H1 (cell line): ENCODE data around the gene ITPRIPL2. TPM values are rescaled to one million over a fixed set of nuclear protein-coding genes. Genes with fewer than 3 reads are reported as not detected.

ENCODE experiments used
- CTCF ChIA-PET: fragments of 300-600 bp; sonication (Branson Sonifier 250); formaldehyde crosslinking; loops from one replicate; lab custom pipeline; 2021; ENCODE audit not compliant: partially characterized antibody; lab: Charles Lee
- POLR2A ChIA-PET: fragments of 300-600 bp; sonication (Branson Sonifier 250); formaldehyde crosslinking; loops from one replicate; lab custom pipeline; 2021; ENCODE audit warnings: inconsistent platforms; ENCODE audit not compliant: partially characterized antibody; lab: Charles Lee
- DNase-seq, 2 experiments: peaks; one replicate each; pipeline versions ENCODE4 v3.0.0 to v3.0.0-alpha.2; 2010 to 2022; ENCODE audit warnings: low spot score in 2 of 2, low read depth in 1 of 2, mixed read lengths in 1 of 2
- FAIRE-seq: peaks from 2 replicates; lab custom pipeline; 2011; peaks lifted over from hg19 to GRCh38; lab: Jason Lieb, UNC
- H2AFZ ChIP-seq: 2 replicates; pipeline ENCODE4 v1.8.1; 2012; ENCODE audit warnings: low read length, inconsistent platforms
- H2AK5ac ChIP-seq: 2 replicates; pipeline ENCODE4 v1.6.1; 2013; ENCODE audit warnings: low read depth, low read length
- H2BK120ac ChIP-seq: replicated peaks from 2 replicates; pipeline ENCODE3; 2013; ENCODE audit warnings: low read depth, low read length, inconsistent platforms
- H2BK12ac ChIP-seq: 2 replicates; pipeline ENCODE4 v1.6.1; 2013; ENCODE audit warnings: low read depth, low read length
- H2BK15ac ChIP-seq: 2 replicates; pipeline ENCODE4 v1.6.1; 2013; ENCODE audit warnings: low read length
- H2BK20ac ChIP-seq: 2 replicates; pipeline ENCODE4 v1.6.1; 2013; ENCODE audit warnings: low read length
- H2BK5ac ChIP-seq: 2 replicates; pipeline ENCODE4 v1.6.1; 2013; ENCODE audit warnings: low read depth, low read length
- H3K14ac ChIP-seq: 2 replicates; pipeline ENCODE4 v1.6.1; 2013; ENCODE audit warnings: inconsistent platforms; ENCODE audit not compliant: insufficient read length
- H3K18ac ChIP-seq: 2 replicates; pipeline ENCODE4 v1.6.1; 2013; ENCODE audit warnings: low read length; ENCODE audit errors: extremely low read depth
- H3K23ac ChIP-seq: 2 replicates; pipeline ENCODE4 v1.6.1; 2013; ENCODE audit warnings: inconsistent platforms; ENCODE audit not compliant: insufficient read length
- H3K23me2 ChIP-seq: 2 replicates; pipeline ENCODE4 v1.6.1; 2013; ENCODE audit warnings: low read depth, low read length
- H3K27ac ChIP-seq: 2 replicates; pipeline ENCODE4 v1.6.1; 2011; ENCODE audit warnings: low read depth, low read length, inconsistent platforms
- H3K27me3 ChIP-seq, 4 experiments: replicated peaks in 1 of 4; 1 replicate in 1 of 4; 2 replicates in 3 of 4; pipeline versions ENCODE4 v1.6.1 to v1.8.1; 2011 to 2013; ENCODE audit warnings: low read length in 3 of 4, mild to moderate bottlenecking in 3 of 4, inconsistent platforms in 2 of 4, mixed read lengths in 2 of 4, moderate library complexity in 1 of 4; ENCODE audit not compliant: control insufficient read depth in 3 of 4, insufficient read depth in 3 of 4; ENCODE audit errors: extremely low read depth in 1 of 4
- H3K36me3 ChIP-seq, 4 experiments: 2 replicates each; pipeline versions ENCODE4 v1.6.1 to v1.8.1; 2011 to 2013; ENCODE audit warnings: mild to moderate bottlenecking in 4 of 4, low read length in 3 of 4, moderate library complexity in 2 of 4, control low read depth in 1 of 4, inconsistent platforms in 1 of 4; ENCODE audit not compliant: insufficient read depth in 4 of 4, control insufficient read depth in 2 of 4
- H3K4ac ChIP-seq: replicated peaks from 2 replicates; pipeline ENCODE3; 2013; ENCODE audit warnings: low read length, low read depth, mixed read lengths, inconsistent platforms; ENCODE audit not compliant: insufficient read length
- H3K4me1 ChIP-seq, 4 experiments: replicated peaks in 1 of 4; 1 replicate in 1 of 4; 2 replicates in 3 of 4; pipeline versions ENCODE4 v1.6.1 to v1.8.1; 2011 to 2013; ENCODE audit warnings: low read length in 3 of 4, inconsistent platforms in 2 of 4, mixed read lengths in 1 of 4; ENCODE audit not compliant: insufficient read depth in 4 of 4, control insufficient read depth in 3 of 4
- H3K4me2 ChIP-seq, 2 experiments: 2 replicates each; pipeline versions ENCODE4 v1.6.1 to v1.8.1; 2011 to 2013; ENCODE audit warnings: low read depth in 2 of 2, low read length in 2 of 2, control low read depth in 1 of 2, inconsistent platforms in 1 of 2, mild to moderate bottlenecking in 1 of 2; ENCODE audit not compliant: insufficient read depth in 1 of 2
- H3K4me3 ChIP-seq, 4 experiments: fragments of 200-600, 300-600 bp in 1 of 4; sonication (generic), shearing (Covaris generic), sonication (Bioruptor Twin) in 1 of 4; 2 replicates each; pipeline versions ENCODE4 v1.5.1 to v1.8.1; 2011 to 2016; ENCODE audit warnings: low read length in 4 of 4, low read depth in 3 of 4, control low read depth in 2 of 4, inconsistent platforms in 2 of 4, mild to moderate bottlenecking in 2 of 4, mixed read lengths in 1 of 4, moderate library complexity in 1 of 4; ENCODE audit not compliant: insufficient read depth in 2 of 4; ENCODE audit errors: extremely low read depth in 1 of 4
- H3K56ac ChIP-seq: replicated peaks from 2 replicates; pipeline ENCODE3; 2013; ENCODE audit warnings: low read depth, mild to moderate bottlenecking, mixed read lengths, low read length, inconsistent platforms; ENCODE audit not compliant: insufficient read length
- H3K79me1 ChIP-seq: 2 replicates; pipeline ENCODE4 v1.6.1; 2013; ENCODE audit warnings: low read depth, low read length, control low read depth
- H3K79me2 ChIP-seq, 2 experiments: 2 replicates each; pipeline versions ENCODE4 v1.6.1 to v1.8.1; 2012 to 2013; ENCODE audit warnings: low read length in 2 of 2, mild to moderate bottlenecking in 2 of 2, inconsistent platforms in 1 of 2; ENCODE audit not compliant: insufficient read depth in 2 of 2, control insufficient read depth in 1 of 2
- H3K9ac ChIP-seq, 4 experiments: replicated peaks in 1 of 4; 1 replicate in 1 of 4; 2 replicates in 3 of 4; pipeline versions ENCODE4 v1.6.1 to v1.8.1; 2011 to 2013; ENCODE audit warnings: low read depth in 3 of 4, low read length in 3 of 4, control low read depth in 2 of 4, mild to moderate bottlenecking in 2 of 4, moderate library complexity in 2 of 4, inconsistent platforms in 1 of 4; ENCODE audit errors: extremely low read depth in 1 of 4
- H3K9me3 ChIP-seq, 2 experiments: 2 replicates each; pipeline versions ENCODE4 v1.6.1 to v1.8.1; 2012 to 2013; ENCODE audit warnings: mild to moderate bottlenecking in 2 of 2, moderate library complexity in 2 of 2, control low read depth in 1 of 2, inconsistent platforms in 1 of 2, low read depth in 1 of 2, low read length in 1 of 2, mixed read lengths in 1 of 2; ENCODE audit not compliant: insufficient read depth in 2 of 2
- H4K20me1 ChIP-seq, 2 experiments: replicated peaks in 1 of 2; 2 replicates each; pipeline versions ENCODE3 to v1.8.1; 2011 to 2013; ENCODE audit warnings: inconsistent platforms in 2 of 2, low read length in 2 of 2, mild to moderate bottlenecking in 1 of 2; ENCODE audit not compliant: insufficient read depth in 2 of 2, control insufficient read depth in 1 of 2
- H4K5ac ChIP-seq: 2 replicates; pipeline ENCODE4 v1.6.1; 2013; ENCODE audit warnings: low read length, low read depth, mixed read lengths, inconsistent platforms; ENCODE audit not compliant: insufficient read length
- H4K8ac ChIP-seq: 2 replicates; pipeline ENCODE4 v1.8.0; 2013; ENCODE audit warnings: mild to moderate bottlenecking, moderate library complexity, low read length, inconsistent platforms; ENCODE audit not compliant: insufficient read depth; ENCODE audit errors: extremely low read depth
- H4K91ac ChIP-seq: replicated peaks from 2 replicates; pipeline ENCODE3; 2013; ENCODE audit warnings: low read length, mixed read lengths, inconsistent platforms; ENCODE audit not compliant: insufficient read length
- CBX5 ChIP-seq: fragments of 300-800, 300-1000 bp; sonication (generic); IDR thresholded peaks from 2 replicates; pipeline ENCODE4 v1.7.1; 2016; ENCODE audit warnings: antibody characterized with exemption, low read length, low read depth
- CTCF ChIP-seq, 3 experiments: IDR thresholded peaks; 1 replicate in 2 of 3; 2 replicates in 1 of 3; pipeline versions ENCODE4 v1.5.1 to v1.6.1; 2011; ENCODE audit warnings: low read length in 3 of 3, mild to moderate bottlenecking in 3 of 3, inconsistent platforms in 2 of 3, low read depth in 1 of 3, moderate library complexity in 1 of 3; ENCODE audit not compliant: insufficient read depth in 1 of 3; ENCODE audit errors: control extremely low read depth in 1 of 3
- GABPA ChIP-seq: IDR thresholded peaks from 2 replicates; pipeline ENCODE4 v1.6.1; 2011; ENCODE audit warnings: mild to moderate bottlenecking, low read length, moderate library complexity, borderline replicate concordance; ENCODE audit not compliant: insufficient read depth
- HDAC2 ChIP-seq, 2 experiments: fragments of 300-600 bp in 1 of 2; sonication (generic) in 1 of 2; IDR thresholded peaks; 2 replicates each; pipeline ENCODE4 v1.6.1; 2011 to 2012; ENCODE audit warnings: low read depth in 2 of 2, low read length in 2 of 2, mild to moderate bottlenecking in 2 of 2, moderate library complexity in 2 of 2, borderline replicate concordance in 1 of 2, inconsistent platforms in 1 of 2
- HDAC6 ChIP-seq: IDR thresholded peaks from one replicate; pipeline ENCODE4 v1.7.1; 2012; ENCODE audit warnings: low read depth, mild to moderate bottlenecking, inconsistent platforms, low read length, moderate library complexity
- RAD21 ChIP-seq, 2 experiments: IDR thresholded peaks in 1 of 2; conservative IDR thresholded peaks in 1 of 2; 2 replicates each; pipeline ENCODE4 v1.6.1; 2011; ENCODE audit warnings: low read depth in 2 of 2, low read length in 2 of 2, improper control_type of control experiment in 1 of 2, inconsistent platforms in 1 of 2, mild to moderate bottlenecking in 1 of 2, moderate library complexity in 1 of 2
- SAP30 ChIP-seq: fragments of 300-600 bp; sonication (generic); IDR thresholded peaks from 2 replicates; pipeline ENCODE4 v1.7.1; 2012; ENCODE audit warnings: low read length, moderate library complexity, mild to moderate bottlenecking, inconsistent platforms; ENCODE audit not compliant: insufficient read depth, insufficient replicate concordance
- SP2 ChIP-seq: IDR thresholded peaks from 2 replicates; pipeline ENCODE4 v1.6.1; 2012; ENCODE audit warnings: mild to moderate bottlenecking, low read length, inconsistent platforms
- SRF ChIP-seq: IDR thresholded peaks from 2 replicates; pipeline ENCODE4 v1.6.1; 2011; ENCODE audit warnings: mild to moderate bottlenecking, low read depth, low read length, moderate library complexity
- TAF7 ChIP-seq: optimal IDR thresholded peaks from 2 replicates; pipeline ENCODE3; 2011; ENCODE audit warnings: low read depth, mild to moderate bottlenecking, inconsistent platforms, low read length, moderate library complexity, borderline replicate concordance
- WGBS, 2 experiments: shearing (Covaris generic) in 1 of 2; methylation state at CpG; one replicate each; pipeline versions ENCODE4 v1.1.6 to v1.1.7; 2013 to 2015; ENCODE audit warnings: low lambda C conversion rate in 2 of 2, mixed read lengths in 2 of 2, inconsistent platforms in 1 of 2, low coverage in 1 of 2, missing lambda C conversion rate in 1 of 2; ENCODE audit not compliant: insufficient replicate concordance in 2 of 2, insufficient coverage in 1 of 2, insufficient read length in 1 of 2; ENCODE audit errors: extremely low coverage in 1 of 2, missing lambda C conversion rate in 1 of 2; 5-methylcytosine and 5-hydroxymethylcytosine counted together
- polyA plus RNA-seq, 7 experiments: library from polyadenylated mRNA; depleted of rRNA in 3 of 7; stranded (reverse) in 5 of 7; unstranded in 2 of 7; fragments of >200 nt in 5 of 7; fragments of 200-250 nt in 2 of 7; gene quantifications; 1 replicate in 5 of 7; 2 replicates in 1 of 7; 4 replicates in 1 of 7; pipeline versions ENCODE4 v1.2.1 to v1.2.3, GENCODE V29; 2011 to 2013; ENCODE audit warnings: missing spikeins in 2 of 7, mixed read lengths in 2 of 7
- total RNA-seq: library from RNA; stranded (reverse); fragmentation: NEBNext Ultra II Directional; extraction: Animal tissue kit (Norgen Biotek cat#: 25700); gene quantifications from 2 replicates; pipeline ENCODE4 v1.2.1, GENCODE V29; 2021

The ITPRIPL2 gene
- total and polyA plus RNA-seq, 2 of the 8 experiments (the other 6 are each of a cell fraction or from before 2014, with no cell fraction given), result 1.1 to 3.4 TPM

- H2BK12ac ChIP-seq, result no peak overlapping the region
- H3K36me3 ChIP-seq, result no peaks in the 10 kb centered on the region
- H2BK20ac ChIP-seq, result no peak overlapping the region
- H2AFZ ChIP-seq, result no peak overlapping the region
- no peak overlapping the region for H3K56ac ChIP-seq
- H3K27me3 ChIP-seq, result no peaks in the 10 kb centered on the region
- H4K5ac ChIP-seq, result no peak overlapping the region
- H3K4me3 ChIP-seq, result no peak overlapping the region
- no peak overlapping the region for H3K4me2 ChIP-seq
- no peaks in the 10 kb centered on the region for H3K79me1 ChIP-seq
- H3K4ac ChIP-seq, result no peak overlapping the region
- H3K79me2 ChIP-seq, result no peaks in the 10 kb centered on the region
- no peak overlapping the region for H2BK5ac ChIP-seq
- no peak overlapping the region for H3K27ac ChIP-seq
- H4K8ac ChIP-seq, result no peak overlapping the region
- no peak overlapping the region for H2AK5ac ChIP-seq
- DNase-seq (no peak), FAIRE-seq (no peak)
- WGBS, 2 experiments, result 94% methylated on average over 6 of the region's 6 CpGs; no CpG with 5 or more reads in 1 of the 2 experiments
- H3K23me2 ChIP-seq, result no peaks in the 10 kb centered on the region
- H3K9ac ChIP-seq, result no peak overlapping the region
- POLR2A ChIA-PET, result interaction anchor here (1.5 kb wide), 1 partner anchor 38 kb away, joined by 3 read pairs; the partner anchor contains the start of gene COQ7
- H3K18ac ChIP-seq, result no peak overlapping the region
- H3K4me1 ChIP-seq, result peaks cover 0 to 3% (median 0%) of the 10 kb centered on the region in 4 experiments; a peak in 1 of 7 replicates
- no peak overlapping the region for H4K91ac ChIP-seq
- no peak overlapping the region for H3K23ac ChIP-seq
- H2BK15ac ChIP-seq, result no peak overlapping the region
- no peak overlapping the region for H2BK120ac ChIP-seq
- no peaks in the 10 kb centered on the region for H4K20me1 ChIP-seq
- no peaks in the 10 kb centered on the region for H3K9me3 ChIP-seq
- CTCF ChIA-PET, result interaction anchor here (0.5 to 5.2 kb wide), 9 partner anchors 9 to 234 kb away, joined by 3 to 27 read pairs (median 3); partner anchors contain the start of gene ITPRIPL2
- H3K14ac ChIP-seq, result no peak overlapping the region
- TF ChIP-seq CBX5 (no peak), HDAC2 (IDR thresholded peaks at IDR 0.05; ENCODE audit: borderline replicate concordance in 1 of 2, low read depth in 2 of 2, low read length in 2 of 2) (no peak), HDAC6 (no peak), CTCF (IDR thresholded peaks at IDR 0.05; ENCODE audit: control extremely low read depth in 1 of 3, insufficient read depth in 1 of 3, low read depth in 1 of 3, low read length in 3 of 3) (no peak), SP2 (no peak), TAF7 (no peak), RAD21 (IDR thresholded peaks at IDR 0.05 in 1 of 2, conservative IDR thresholded peaks at IDR 0.05 in 1 of 2; ENCODE audit: low read depth in 2 of 2, low read length in 2 of 2) (no peak), SAP30 (no peak), GABPA (no peak), SRF (no peak)
Observed at GRCh38 chr16:19105131-19105530, 8.6 kb upstream of the ITPRIPL2 start.
